IMR-90 (cell line): ENCODE measurements around the gene EHBP1. TPM values are rescaled to one million over a fixed set of nuclear protein-coding genes. Genes with fewer than 3 reads are reported as not detected.

Experiments used
- ATAC-seq: fragments of 200-7000 bp; cut with Tn5 transposase; 2 replicates; pipeline ENCODE4 v1.9.1; 2020; ENCODE audit warnings: low read depth, mild to moderate bottlenecking, moderate library complexity
- BruUV-seq: library from RNA; stranded (reverse); fragments of 400-500 nt; replicated peaks from 2 replicates; lab custom pipeline; 2021; lab: Mats Ljungman, UMichigan
- CTCF ChIA-PET: fragments of 300-600 bp; formaldehyde crosslinking; extraction: SDS; loops from one replicate; lab custom pipeline; 2021; ENCODE audit warnings: antibody characterized with exemption; lab: Yijun Ruan, JAX
- POLR2A ChIA-PET: fragments of 300-600 bp; sonication (Branson Sonifier 250); formaldehyde crosslinking; loops from one replicate; lab custom pipeline; 2022; ENCODE audit warnings: antibody characterized with exemption; ENCODE audit not compliant: unreplicated experiment; lab: Charles Lee
- DNase-seq: peaks from one replicate; pipeline ENCODE4 v3.0.0; 2013
- H2AFZ ChIP-seq: replicated peaks from 2 replicates; pipeline ENCODE3; 2013; ENCODE audit warnings: low read length, mild to moderate bottlenecking; ENCODE audit not compliant: poor library complexity
- H2AK5ac ChIP-seq: 2 replicates; pipeline ENCODE4 v1.6.1; 2013; ENCODE audit warnings: low read depth, low read length, inconsistent platforms
- H2AK9ac ChIP-seq: replicated peaks from 2 replicates; pipeline ENCODE3; 2013; ENCODE audit warnings: mild to moderate bottlenecking, low read depth, low read length, moderate library complexity; ENCODE audit not compliant: poor library complexity
- H2BK120ac ChIP-seq: 2 replicates; pipeline ENCODE4 v1.6.1; 2013; ENCODE audit warnings: low read depth, low read length, inconsistent platforms
- H2BK15ac ChIP-seq: 3 replicates; pipeline ENCODE4 v1.6.1; 2013; ENCODE audit warnings: low read depth, low read length, inconsistent platforms
- H2BK20ac ChIP-seq: 2 replicates; pipeline ENCODE4 v1.6.1; 2013; ENCODE audit warnings: low read depth, mild to moderate bottlenecking, inconsistent platforms, low read length, moderate library complexity
- H2BK5ac ChIP-seq: 2 replicates; pipeline ENCODE4 v1.6.1; 2013; ENCODE audit warnings: mild to moderate bottlenecking, low read depth, low read length, inconsistent platforms; ENCODE audit not compliant: poor library complexity, severe bottlenecking
- H3K14ac ChIP-seq: replicated peaks from 2 replicates; pipeline ENCODE4 v1.6.1; 2013; ENCODE audit warnings: low read depth, low read length, inconsistent platforms
- H3K18ac ChIP-seq: 2 replicates; pipeline ENCODE4 v1.6.1; 2013; ENCODE audit warnings: low read depth, low read length, control low read depth
- H3K23ac ChIP-seq: 2 replicates; pipeline ENCODE4 v1.6.1; 2013; ENCODE audit warnings: low read depth, low read length, inconsistent platforms
- H3K27ac ChIP-seq: 2 replicates; pipeline ENCODE4 v1.5.1; 2013; ENCODE audit warnings: mild to moderate bottlenecking, control low read depth, low read length; ENCODE audit not compliant: insufficient read depth
- H3K27me3 ChIP-seq: 2 replicates; pipeline ENCODE4 v1.6.1; 2013; ENCODE audit warnings: low read length; ENCODE audit not compliant: control insufficient read depth, insufficient read depth
- H3K36me3 ChIP-seq: 2 replicates; pipeline ENCODE4 v1.6.1; 2013; ENCODE audit warnings: low read length, mixed read lengths; ENCODE audit not compliant: control insufficient read depth, insufficient read depth
- H3K4ac ChIP-seq: 2 replicates; pipeline ENCODE4 v1.6.1; 2013; ENCODE audit warnings: low read depth, low read length, inconsistent platforms
- H3K4me1 ChIP-seq: 2 replicates; pipeline ENCODE4 v1.6.1; 2013; ENCODE audit warnings: low read length, mixed read lengths; ENCODE audit not compliant: control insufficient read depth, insufficient read depth
- H3K4me2 ChIP-seq: 2 replicates; pipeline ENCODE4 v1.6.1; 2013; ENCODE audit warnings: low read depth, mild to moderate bottlenecking, control low read depth, low read length, moderate library complexity
- H3K4me3 ChIP-seq: 2 replicates; pipeline ENCODE4 v1.5.1; 2013; ENCODE audit warnings: low read depth, mild to moderate bottlenecking, control low read depth, low read length, moderate library complexity; ENCODE audit not compliant: insufficient read depth
- H3K56ac ChIP-seq: 2 replicates; pipeline ENCODE4 v1.6.1; 2013; ENCODE audit warnings: low read length, inconsistent platforms; ENCODE audit not compliant: insufficient read depth; ENCODE audit errors: extremely low read depth
- H3K79me1 ChIP-seq, 2 experiments: 2 replicates each; pipeline ENCODE4 v1.6.1; 2013; ENCODE audit warnings: low read length in 2 of 2, inconsistent platforms in 1 of 2, low read depth in 1 of 2
- H3K9ac ChIP-seq: 2 replicates; pipeline ENCODE4 v1.6.1; 2013; ENCODE audit warnings: low read depth, low read length, control low read depth
- H3K9me1 ChIP-seq: 2 replicates; pipeline ENCODE4 v1.6.1; 2013; ENCODE audit warnings: low read length, inconsistent platforms; ENCODE audit not compliant: insufficient read depth
- H3K9me3 ChIP-seq: 2 replicates; pipeline ENCODE4 v1.6.1; 2013; ENCODE audit warnings: low read length; ENCODE audit not compliant: control insufficient read depth, insufficient read depth
- H4K20me1 ChIP-seq: 2 replicates; pipeline ENCODE4 v1.6.1; 2013; ENCODE audit warnings: low read length, inconsistent platforms; ENCODE audit not compliant: insufficient read depth
- H4K5ac ChIP-seq: 2 replicates; pipeline ENCODE4 v1.6.1; 2013; ENCODE audit warnings: mild to moderate bottlenecking, low read depth, low read length, control low read depth
- H4K8ac ChIP-seq, 2 experiments: 2 replicates each; pipeline ENCODE4 v1.6.1; 2013; ENCODE audit warnings: low read depth in 2 of 2, low read length in 2 of 2, control low read depth in 1 of 2, inconsistent platforms in 1 of 2
- H4K91ac ChIP-seq: 2 replicates; pipeline ENCODE4 v1.6.1; 2013; ENCODE audit warnings: low read depth, low read length, inconsistent platforms; ENCODE audit not compliant: insufficient read depth
- CEBPB ChIP-seq: IDR thresholded peaks from 2 replicates; pipeline ENCODE4 v1.6.1; 2012; ENCODE audit warnings: low read depth, low read length, improper control_type of control experiment
- CTCF ChIP-seq: conservative IDR thresholded peaks from 2 replicates; pipeline ENCODE4 v1.5.1; 2012; ENCODE audit warnings: mild to moderate bottlenecking, low read depth, low read length, improper control_type of control experiment
- MAZ ChIP-seq: IDR thresholded peaks from 2 replicates; pipeline ENCODE4 v1.6.1; 2012; ENCODE audit warnings: low read depth, mild to moderate bottlenecking, low read length, improper control_type of control experiment, moderate library complexity, borderline replicate concordance
- NFE2L2 ChIP-seq: fragments of 150-350 bp; IDR thresholded peaks from 2 replicates; pipeline ENCODE4 v1.6.1; 2016; ENCODE audit warnings: low read depth, mild to moderate bottlenecking, low read length
- USF2 ChIP-seq: fragments of 150-350 bp; IDR thresholded peaks from 2 replicates; pipeline ENCODE4 v1.6.1; 2017; ENCODE audit warnings: mild to moderate bottlenecking, antibody characterized with exemption, low read length, low read depth
- dilution Hi-C: fragments of 300-500 bp; cut with HindIII; formaldehyde crosslinking; loops from one replicate; pipeline ENCODE4 v1.14.3; 2018; ENCODE audit warnings: low sequenced_read_pairs; ENCODE audit not compliant: unreplicated experiment
- in situ Hi-C: fragments of 300-500 bp; cut with MboI; formaldehyde crosslinking; loops from 3 replicates; pipeline ENCODE4 v1.14.3; 2019; ENCODE audit warnings: low sequenced_read_pairs, inconsistent platforms, mixed read lengths
- intact Hi-C: fragments of 100-400 bp; cut with micrococcal nuclease; formaldehyde crosslinking; loops from 2 replicates; pipeline ENCODE4 v1.10.0; 2022
- polyA plus RNA-seq, 3 experiments: library from polyadenylated mRNA; depleted of rRNA; stranded (reverse); fragments of >200 nt; gene quantifications; 2 replicates each; pipeline ENCODE4 v1.2.3, GENCODE V29; 2012; ENCODE audit warnings: low replicate concordance in 1 of 3
- total RNA-seq: library from RNA; depleted of rRNA; stranded (reverse); fragments of >200 nt; gene quantifications from 2 replicates; pipeline ENCODE4 v1.2.3, GENCODE V29; 2012
- TF ChIP-seq, protein P1 (sequence below): fragments of 150-350 bp; IDR thresholded peaks from 2 replicates; pipeline ENCODE4 v1.6.1; 2016; ENCODE audit warnings: low read depth, mild to moderate bottlenecking, low read length, moderate library complexity, borderline replicate concordance

EHBP1 gene
- total and polyA plus RNA-seq, 2 of the 4 experiments (the other 2 are of a cell fraction) = 28.3 to 44.4 TPM

- dilution Hi-C loops = no loop called here
- Histone ChIP-seq H3K27ac (peak overlapping the region; percentile 90; the same call in 1 of the 2 replicates), H3K9ac (no peak overlapping the region)
These were observed 42.1 kb upstream of the EHBP1 start for GRCh38 chr2:62663411-62663810.

More at GRCh38 chr2:62663411-62663810, 42.1 kb upstream of the EHBP1 start:
- no peak overlapping the region for H2BK20ac ChIP-seq
- no peaks in the 10 kb centered on the region for H4K20me1 ChIP-seq
- no peaks in the 10 kb centered on the region for H3K9me3 ChIP-seq
- peak overlapping the region; percentile 89; the same call in 1 of the 2 replicates for H3K4me2 ChIP-seq
- no peak overlapping the region for H4K91ac ChIP-seq
- no peak overlapping the region for H3K4me3 ChIP-seq
- H3K4me1 ChIP-seq = peaks cover 19% of the 10 kb centered on the region
- peak; percentile 61 for ATAC-seq
- intact Hi-C loops = loop anchor here (1.0 to 5.0 kb wide), 5 partner anchors 42 to 207 kb away; partner anchors contain the start of genes EHBP1 and TMEM17
- H3K18ac ChIP-seq = no peak overlapping the region
- no peaks in the 10 kb centered on the region for H3K36me3 ChIP-seq
- peaks cover 12% of the 10 kb centered on the region for H3K9me1 ChIP-seq
- H3K79me1 ChIP-seq = 0 out of 4 replicates have a peak, but pooled peaks cover 0 to 3% of the 10 kb centered on the region in 2 experiments
- H2BK5ac ChIP-seq = peak overlapping the region; percentile 37
- POLR2A ChIA-PET = interaction anchor here (0.6 kb wide), 1 partner anchor 157 kb away, joined by 3 read pairs; no protein-coding TSS in a partner anchor
- no peak overlapping the region for H3K56ac ChIP-seq
- H3K27me3 ChIP-seq = no peaks in the 10 kb centered on the region
- no peak overlapping the region for H3K14ac ChIP-seq
- H2AFZ ChIP-seq = no peak overlapping the region
- no peak overlapping the region for H2AK5ac ChIP-seq
- no peak overlapping the region for H4K8ac ChIP-seq
- no peak overlapping the region for H3K4ac ChIP-seq
- H2AK9ac ChIP-seq = no peak overlapping the region
- H2BK120ac ChIP-seq = peak overlapping the region; percentile 67; the same call in 1 of the 2 replicates
- H4K5ac ChIP-seq = no peak overlapping the region
- TF ChIP-seq USF2 (no peak), MAZ (no peak), NFE2L2 (no peak), CTCF (no peak), CEBPB (no peak)
- TF ChIP-seq, protein P1, sequence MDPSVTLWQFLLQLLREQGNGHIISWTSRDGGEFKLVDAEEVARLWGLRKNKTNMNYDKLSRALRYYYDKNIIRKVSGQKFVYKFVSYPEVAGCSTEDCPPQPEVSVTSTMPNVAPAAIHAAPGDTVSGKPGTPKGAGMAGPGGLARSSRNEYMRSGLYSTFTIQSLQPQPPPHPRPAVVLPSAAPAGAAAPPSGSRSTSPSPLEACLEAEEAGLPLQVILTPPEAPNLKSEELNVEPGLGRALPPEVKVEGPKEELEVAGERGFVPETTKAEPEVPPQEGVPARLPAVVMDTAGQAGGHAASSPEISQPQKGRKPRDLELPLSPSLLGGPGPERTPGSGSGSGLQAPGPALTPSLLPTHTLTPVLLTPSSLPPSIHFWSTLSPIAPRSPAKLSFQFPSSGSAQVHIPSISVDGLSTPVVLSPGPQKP = no peak
- no peak overlapping the region for H3K23ac ChIP-seq
- no peak overlapping the region for H2BK15ac ChIP-seq
- CTCF ChIA-PET = interaction anchor here (1.0 to 2.2 kb wide), 2 partner anchors 89 to 206 kb away, joined by 4 to 8 read pairs; no protein-coding TSS in a partner anchor
- in situ Hi-C loops = no loop called here
- BruUV-seq = no TSS peak
- DNase-seq = peak; percentile 91
